Stimulated activated CD8-positive, alpha-beta memory T cell treated with anti-CD3 and anti-CD28 coated beads, Interleukin-2, amount 100 ng/mL, for 1 hour (primary cell): ENCODE results near the gene MRPL36.
"Not testable (repeated sequence)": the region's sequence is repeated elsewhere in the genome, so short reads cannot be mapped to it uniquely, and the experiment has no call there.

Experiments
- DNase-seq, 2 donors: peaks; one replicate each; pipeline ENCODE4 v3.0.0-alpha.2; 2020; ENCODE audit warnings: low read depth in 2 of 2

MRPL36 gene

GRCh38 chr5:1796371-1797102 lies 3.1 kb downstream of the MRPL36 start:
- no peak for DNase-seq

DNA sequence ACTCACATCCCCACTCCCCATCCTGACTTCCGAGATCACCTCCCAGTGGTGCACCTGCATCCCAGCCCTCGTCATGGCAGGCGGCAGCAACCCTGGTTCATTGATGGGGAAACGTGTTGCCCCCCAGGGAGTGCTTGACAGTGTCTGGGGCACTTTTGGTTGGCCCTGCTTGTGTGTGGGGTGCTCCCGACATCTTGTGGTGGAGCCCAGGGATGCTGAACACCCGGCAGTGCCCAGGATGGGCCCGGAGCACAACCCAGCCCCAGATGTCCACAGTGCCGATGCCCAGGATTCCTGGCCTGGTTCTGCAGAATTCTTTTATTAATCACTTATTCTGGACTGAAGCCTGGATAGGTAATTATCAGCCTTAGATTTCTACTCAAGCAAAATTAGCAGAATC lies 3.7 kb downstream of the MRPL36 start:
- DNase-seq = no peak

GRCh38 chr5:1795506-1795905 lies 4.1 kb downstream of the MRPL36 start:
- no peak for DNase-seq

- no peak for DNase-seq
These were observed 4.7 kb downstream of the MRPL36 start for GRCh38 chr5:1794901-1795290.

- no peak for DNase-seq
These were observed 5.4 kb downstream of the MRPL36 start for GRCh38 chr5:1793966-1794900.

- no peak for DNase-seq
These were observed 6.3 kb downstream of the MRPL36 start for GRCh38 chr5:1793301-1793740.

- DNase-seq = peak; percentile 29 to 42
These were observed 6.8 kb downstream of the MRPL36 start for GRCh38 chr5:1792842-1793266.

- DNase-seq = no peak
These were observed 8.5 kb downstream of the MRPL36 start for GRCh38 chr5:1791176-1791575.

- DNase-seq = no peak
These were observed 9.7 kb downstream of the MRPL36 start for GRCh38 chr5:1789834-1790471.

- not testable (repeated sequence) for DNase-seq
These were observed 10.2 kb downstream of the MRPL36 start for GRCh38 chr5:1789438-1789833.

DNA sequence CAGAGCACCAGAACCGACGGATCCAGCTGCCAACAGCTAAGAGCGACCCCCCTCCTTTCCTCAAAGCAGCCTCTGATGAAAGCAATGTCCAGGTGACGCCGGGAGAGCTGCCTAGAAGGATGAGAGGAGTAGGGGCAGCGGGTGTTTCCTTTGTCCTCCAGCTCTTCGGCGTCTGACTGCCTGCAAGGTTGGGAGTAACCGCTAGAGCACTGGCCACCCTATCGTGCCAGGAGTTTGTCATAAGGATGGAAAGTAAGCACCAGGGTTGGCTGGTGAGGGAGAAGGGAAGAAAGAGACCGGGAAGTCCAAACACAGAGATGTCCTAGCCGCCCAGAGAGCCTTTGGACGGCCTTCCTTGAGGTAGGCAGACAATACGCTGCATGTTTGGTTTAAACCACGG lies 10.8 kb downstream of the MRPL36 start:
- DNase-seq = no peak

DNA sequence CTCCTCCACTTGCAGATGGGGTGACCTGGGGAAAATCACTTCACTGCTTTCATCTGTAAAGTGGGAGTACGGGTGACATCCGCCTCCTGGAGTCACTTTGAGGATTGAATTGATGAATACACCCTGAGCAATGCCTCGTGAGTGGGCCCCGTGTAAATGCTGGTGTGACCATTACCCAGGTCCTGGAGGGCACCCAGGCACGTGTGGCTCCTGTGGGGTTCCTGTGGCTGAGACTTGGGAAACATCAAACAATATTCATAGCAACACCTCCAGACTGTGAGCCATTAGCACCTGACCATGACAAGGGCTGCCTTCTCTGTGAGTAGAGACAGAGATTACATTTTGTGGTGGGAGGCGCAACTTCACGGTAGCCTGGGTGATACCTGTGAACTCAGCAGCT lies 11.4 kb downstream of the MRPL36 start:
- DNase-seq = no peak

DNA sequence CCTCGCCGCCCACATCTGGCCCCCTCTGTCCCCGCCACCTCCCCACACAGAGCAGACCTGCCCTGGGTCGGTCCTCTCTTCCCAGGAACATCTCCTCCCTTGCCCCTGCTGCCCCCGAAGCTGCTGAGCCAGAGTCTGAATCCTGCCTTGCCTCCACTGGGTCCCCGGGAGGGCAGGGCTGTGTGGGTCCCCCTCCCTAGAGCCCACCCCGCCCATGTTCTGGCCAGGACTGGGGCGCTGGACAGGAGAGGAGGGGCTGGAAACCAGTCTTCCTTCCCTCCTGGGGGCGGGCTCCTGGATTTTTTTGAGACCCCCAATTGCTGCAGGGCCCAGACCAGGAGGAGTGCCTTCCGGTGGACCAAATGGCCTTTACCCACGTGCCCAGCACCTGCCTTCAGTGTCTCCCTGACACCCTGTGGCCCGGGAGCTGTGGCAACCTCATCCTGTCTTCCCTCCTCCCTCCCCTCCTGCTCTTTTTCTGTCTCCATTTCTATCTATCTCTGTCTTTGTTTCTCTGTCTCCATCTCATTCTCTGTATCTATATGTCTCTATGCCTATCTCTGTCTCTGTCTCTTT lies 12.1 kb downstream of the MRPL36 start:
- no peak for DNase-seq

GRCh38 chr5:1786621-1787471 lies 12.8 kb downstream of the MRPL36 start:
- no peak for DNase-seq

DNA sequence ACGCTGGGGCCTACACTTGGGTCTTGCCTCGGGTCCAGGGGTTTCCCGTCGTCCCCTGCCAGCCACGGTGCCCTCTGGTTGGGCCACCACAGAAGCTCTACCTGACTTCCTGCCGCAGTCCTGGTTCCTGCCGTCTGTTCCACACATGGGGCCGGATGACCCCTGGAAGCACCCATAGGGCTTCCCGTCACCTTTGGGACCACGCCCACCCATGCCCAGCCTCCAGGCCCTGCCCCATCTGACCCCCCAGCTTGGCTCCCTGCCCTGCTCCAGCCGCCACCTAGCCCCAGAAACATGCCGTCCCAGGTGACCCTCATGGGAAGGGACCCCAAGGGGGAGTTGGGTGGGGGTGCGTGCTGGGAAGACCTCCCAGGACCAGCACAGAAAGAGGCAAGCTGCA lies 13.7 kb downstream of the MRPL36 start:
- DNase-seq = no peak

DNA sequence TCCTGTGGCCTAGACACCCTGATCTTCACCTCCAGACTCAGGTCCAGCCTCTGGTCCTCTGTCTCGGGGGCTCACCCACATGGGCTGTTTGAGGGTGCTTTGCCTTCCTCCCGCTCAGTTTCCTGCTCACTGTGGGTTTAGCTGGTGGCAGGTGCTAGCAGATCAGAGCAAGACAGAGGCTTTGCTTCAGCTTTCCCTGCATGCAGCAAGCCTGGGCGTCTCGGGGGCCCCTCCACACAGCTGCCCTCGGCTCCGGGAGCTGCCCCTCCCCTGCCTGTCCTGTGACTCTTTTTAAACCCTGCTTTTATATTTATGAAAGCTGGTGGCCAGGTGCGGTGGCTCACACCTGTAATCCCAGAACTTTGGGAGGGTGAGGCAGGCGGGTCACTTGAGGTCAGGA lies 14.6 kb downstream of the MRPL36 start:
- no peak for DNase-seq

GRCh38 chr5:1784197-1785050 lies 15.2 kb downstream of the MRPL36 start:
- no peak for DNase-seq

- DNase-seq = no peak
These were observed 16.5 kb downstream of the MRPL36 start for GRCh38 chr5:1783216-1783554.

GRCh38 chr5:1782385-1783215 lies 17.0 kb downstream of the MRPL36 start:
- no peak for DNase-seq
